ENCODE results near the gene CIROP.

Gene CIROP

GRCh38 chr14:23130871-23131270 is 26.1 kb upstream of the CIROP start:
- no peak for DNase-seq

- DNase-seq = no peak
These were observed 25.0 kb upstream of the CIROP start for GRCh38 chr14:23129759-23130316.

GRCh38 chr14:23128969-23129758 is 24.4 kb upstream of the CIROP start:
- no peak for DNase-seq

- no peak for DNase-seq
These were observed 23.1 kb upstream of the CIROP start for GRCh38 chr14:23127861-23128260.

GRCh38 chr14:23126548-23127278 is 21.9 kb upstream of the CIROP start:
- DNase-seq = no peak

GRCh38 chr14:23125933-23126524 is 21.2 kb upstream of the CIROP start:
- no peak for DNase-seq

- no peak for DNase-seq
These were observed 20.2 kb upstream of the CIROP start for GRCh38 chr14:23125011-23125410.

GRCh38 chr14:23124337-23124954 is 19.7 kb upstream of the CIROP start:
- no peak for DNase-seq

- DNase-seq = peak; percentile 92
These were observed 18.6 kb upstream of the CIROP start for GRCh38 chr14:23123419-23123818.

- no peak for DNase-seq
These were observed 17.3 kb upstream of the CIROP start for GRCh38 chr14:23122086-23122485.

GRCh38 chr14:23121361-23121771 is 16.6 kb upstream of the CIROP start:
- DNase-seq = no peak

- DNase-seq = peak; percentile 57
These were observed 15.9 kb upstream of the CIROP start for GRCh38 chr14:23120541-23121251.

GRCh38 chr14:23119363-23120327 is 14.9 kb upstream of the CIROP start:
- DNase-seq = no peak

GRCh38 chr14:23118506-23119362 is 13.9 kb upstream of the CIROP start, which contains the start of gene CEBPE:
Gene CEBPE, minus strand, starts transcription at chr14:23119255. Its CDS starts 164 bp downstream, at chr14:23119091.
- no peak for DNase-seq

GRCh38 chr14:23117371-23118020 is 12.7 kb upstream of the CIROP start:
- DNase-seq = no peak

GRCh38 chr14:23115918-23116317 is 11.1 kb upstream of the CIROP start:
- no peak for DNase-seq

GRCh38 chr14:23115039-23115731 is 10.4 kb upstream of the CIROP start:
- DNase-seq = no peak

GRCh38 chr14:23114669-23115038 is 9.9 kb upstream of the CIROP start:
- DNase-seq = no peak

GRCh38 chr14:23114120-23114458 is 9.3 kb upstream of the CIROP start:
- no peak for DNase-seq

Data from DMS 273 treated with DMSO at 0.1 percent for 48 hours (cell line).